GM12878 (cell line): ENCODE data around the gene SCAF8. TPM values are rescaled to one million over a fixed set of nuclear protein-coding genes. Genes with fewer than 3 reads are reported as not detected.

Experiments
- ATAC-seq: fragments of 200-7000 bp; cut with Tn5 transposase; 3 replicates; pipeline ENCODE4 v1.9.1; 2020; ENCODE audit warnings: mild to moderate bottlenecking, moderate library complexity
- BruUV-seq: library from RNA; stranded (reverse); fragments of 400-500 nt; replicated peaks from 2 replicates; lab custom pipeline; 2021; lab: Mats Ljungman, UMichigan
- CTCF ChIA-PET: fragments of 300-600 bp; sonication (Branson Sonifier 250); formaldehyde crosslinking; extraction: SDS; loops from one replicate; lab custom pipeline; 2021; ENCODE audit warnings: inconsistent platforms; lab: Yijun Ruan, JAX
- POLR2A ChIA-PET: fragments of 350-600 bp; formaldehyde crosslinking; extraction: SDS; loops from one replicate; lab custom pipeline; 2021; ENCODE audit warnings: inconsistent platforms; lab: Charles Lee
- RAD21 ChIA-PET: fragments of 300-600 bp; sonication (Branson Sonifier 250); formaldehyde crosslinking; loops from one replicate; lab custom pipeline; 2023; ENCODE audit warnings: antibody characterized with exemption; ENCODE audit not compliant: unreplicated experiment; lab: Charles Lee
- SMC1A ChIA-PET: fragments of 300-600 bp; sonication (Branson Sonifier 250); formaldehyde crosslinking; loops from one replicate; lab custom pipeline; 2023; ENCODE audit not compliant: unreplicated experiment, uncharacterized antibody; lab: Charles Lee
- DNase-seq: peaks from one replicate; pipeline ENCODE4 v3.0.0-alpha.2; 2011; ENCODE audit warnings: low read depth, low spot score
- FAIRE-seq: peaks from 3 replicates; lab custom pipeline; 2011; peaks lifted over from hg19 to GRCh38; lab: Jason Lieb, UNC
- H2AFZ ChIP-seq: 2 replicates; pipeline ENCODE4 v1.6.0; 2011; ENCODE audit warnings: low read depth, low read length, control low read depth; ENCODE audit not compliant: control insufficient read depth
- H3K27ac ChIP-seq: 2 replicates; pipeline ENCODE4 v1.5.1; 2011; ENCODE audit warnings: control low read depth; ENCODE audit not compliant: control insufficient read depth, insufficient read depth
- H3K27me3 ChIP-seq, 2 experiments: replicated peaks in 1 of 2; 2 replicates each; pipeline versions ENCODE4 v1.6.0 to v1.6.1; 2011; ENCODE audit warnings: low read length in 1 of 2; ENCODE audit not compliant: control insufficient read depth in 2 of 2, insufficient read depth in 2 of 2
- H3K36me3 ChIP-seq, 2 experiments: 2 replicates each; pipeline ENCODE4 v1.5.1; 2011; ENCODE audit warnings: low read length in 1 of 2; ENCODE audit not compliant: control insufficient read depth in 2 of 2, insufficient read depth in 2 of 2
- H3K4me1 ChIP-seq: 2 replicates; pipeline ENCODE4 v1.6.1; 2011; ENCODE audit warnings: mild to moderate bottlenecking, low read length, moderate library complexity, mixed read lengths; ENCODE audit not compliant: control insufficient read depth, insufficient read depth
- H3K4me2 ChIP-seq: 2 replicates; pipeline ENCODE4 v1.6.0; 2011; ENCODE audit warnings: control low read depth; ENCODE audit not compliant: control insufficient read depth, insufficient read depth
- H3K4me3 ChIP-seq: fragments of 200-600 bp; sonication (generic); 2 replicates; pipeline ENCODE4 v1.5.1; 2016
- H3K79me2 ChIP-seq: 2 replicates; pipeline ENCODE4 v1.6.0; 2011; ENCODE audit warnings: low read length; ENCODE audit not compliant: control insufficient read depth, insufficient read depth
- H3K9ac ChIP-seq: 2 replicates; pipeline ENCODE4 v1.8.0; 2011; ENCODE audit warnings: low read length, control low read depth, mixed read lengths; ENCODE audit not compliant: control insufficient read depth, insufficient read depth
- H3K9me3 ChIP-seq: replicated peaks from 3 replicates; pipeline ENCODE4 v1.5.1; 2011; ENCODE audit warnings: mild to moderate bottlenecking, low read length; ENCODE audit not compliant: control insufficient read depth, insufficient read depth
- H4K20me1 ChIP-seq: 2 replicates; pipeline ENCODE4 v1.6.0; 2011; ENCODE audit not compliant: control insufficient read depth, insufficient read depth
- BHLHE40 ChIP-seq, 2 experiments: fragments of 450-650 bp in 1 of 2; IDR thresholded peaks; 2 replicates each; pipeline ENCODE4 v1.6.1; 2011 to 2017; ENCODE audit warnings: low read depth in 2 of 2, borderline replicate concordance in 1 of 2, improper control_type of control experiment in 1 of 2, low read length in 1 of 2, mild to moderate bottlenecking in 1 of 2
- DPF2 ChIP-seq: fragments of 450-650 bp; IDR thresholded peaks from 2 replicates; pipeline ENCODE4 v1.6.1; 2017; ENCODE audit warnings: mild to moderate bottlenecking
- GATAD2B ChIP-seq: fragments of 450-650 bp; conservative IDR thresholded peaks from 2 replicates; pipeline ENCODE4 v1.6.1; 2017; ENCODE audit warnings: low read depth, mild to moderate bottlenecking, moderate library complexity
- HCFC1 ChIP-seq: fragments of 150-350 bp; IDR thresholded peaks from 2 replicates; pipeline ENCODE4 v1.6.1; 2014; ENCODE audit warnings: low read length
- HDAC2 ChIP-seq: fragments of 200-600 bp; sonication (generic); IDR thresholded peaks from 2 replicates; pipeline ENCODE4 v1.6.1; 2017
- HDGF ChIP-seq: fragments of 450-650 bp; IDR thresholded peaks from 2 replicates; pipeline ENCODE4 v1.6.1; 2016; ENCODE audit warnings: antibody characterized with exemption
- JUNB ChIP-seq: IDR thresholded peaks from 2 replicates; pipeline ENCODE4 v1.6.1; 2016; ENCODE audit warnings: antibody characterized with exemption, mild to moderate bottlenecking
- KDM1A ChIP-seq: fragments of 200-600 bp; sonication (generic); IDR thresholded peaks from 2 replicates; pipeline ENCODE4 v1.6.1; 2016; ENCODE audit warnings: borderline replicate concordance
- KLF5 ChIP-seq: fragments of 450-650 bp; IDR thresholded peaks from 2 replicates; pipeline ENCODE4 v1.6.1; 2014; ENCODE audit warnings: mild to moderate bottlenecking; ENCODE audit not compliant: partially characterized antibody
- MLLT1 ChIP-seq: fragments of 450-650 bp; IDR thresholded peaks from 2 replicates; pipeline ENCODE4 v1.6.1; 2016; ENCODE audit warnings: mild to moderate bottlenecking
- NR2C2 ChIP-seq: IDR thresholded peaks from 2 replicates; pipeline ENCODE4 v1.6.1; 2011; ENCODE audit warnings: borderline replicate concordance, low read depth; ENCODE audit not compliant: control insufficient read depth, insufficient read length
- NRF1 ChIP-seq: conservative IDR thresholded peaks from 2 replicates; pipeline ENCODE4 v1.6.1; 2011; ENCODE audit warnings: mild to moderate bottlenecking, low read depth, low read length, improper control_type of control experiment
- PKNOX1 ChIP-seq: fragments of 450-650 bp; IDR thresholded peaks from 2 replicates; pipeline ENCODE4 v1.6.1; 2016; ENCODE audit warnings: mild to moderate bottlenecking
- SREBF2 ChIP-seq: IDR thresholded peaks from 2 replicates; pipeline ENCODE4 v1.6.1; 2012; ENCODE audit warnings: mild to moderate bottlenecking, low read length
- ZZZ3 ChIP-seq: IDR thresholded peaks from 2 replicates; pipeline ENCODE4 v1.6.1; 2011; ENCODE audit warnings: low read depth; ENCODE audit not compliant: control insufficient read depth, insufficient read length
- WGBS: methylation state at CpG from one replicate; pipeline ENCODE4 v1.1.6; 2016; ENCODE audit warnings: low lambda C conversion rate; ENCODE audit not compliant: insufficient replicate concordance, insufficient coverage; ENCODE audit errors: missing lambda C conversion rate; 5-methylcytosine and 5-hydroxymethylcytosine counted together
- in situ Hi-C: fragments of 300-500 bp; cut with MboI; formaldehyde crosslinking; loops from 9 replicates; pipeline ENCODE4 v1.14.3; 2018; ENCODE audit warnings: mixed read lengths
- intact Hi-C: fragments of 100-400 bp; cut with micrococcal nuclease; formaldehyde crosslinking; loops from one replicate; pipeline ENCODE4 v1.14.2; 2022; ENCODE audit not compliant: unreplicated experiment
- polyA plus RNA-seq, 11 experiments: library from polyadenylated mRNA; depleted of rRNA in 4 of 11; unstranded in 6 of 11; stranded (reverse) in 5 of 11; fragments of >200 nt; fragmentation: Nextera tagmentation in 4 of 11; fragmentation: Illumina TruSeq in 1 of 11; extraction: Ambion mirVana in 4 of 11; extraction: Trizol in 1 of 11; gene quantifications; 1 replicate in 1 of 11; 2 replicates in 10 of 11; pipeline versions ENCODE4 v1.2.1 to v1.2.3, GENCODE V29; 2011 to 2016; ENCODE audit warnings: inconsistent platforms in 2 of 11, missing spikeins in 2 of 11, low read depth in 1 of 11
- total RNA-seq, 4 experiments: library from RNA; depleted of rRNA in 3 of 4; stranded (reverse); fragments of >200 nt in 3 of 4; fragmentation: Illumina TruSeq in 1 of 4; extraction: Trizol in 1 of 4; gene quantifications; 2 replicates each; pipeline versions ENCODE4 v1.2.1 to v1.2.3, GENCODE V29; 2013 to 2021

Gene SCAF8
- total and polyA plus RNA-seq, 10 of the 15 experiments (the other 5 are each of a cell fraction or from before 2014, with no cell fraction given), result 8.1 to 28.8 (median 15.9) TPM

DNA sequence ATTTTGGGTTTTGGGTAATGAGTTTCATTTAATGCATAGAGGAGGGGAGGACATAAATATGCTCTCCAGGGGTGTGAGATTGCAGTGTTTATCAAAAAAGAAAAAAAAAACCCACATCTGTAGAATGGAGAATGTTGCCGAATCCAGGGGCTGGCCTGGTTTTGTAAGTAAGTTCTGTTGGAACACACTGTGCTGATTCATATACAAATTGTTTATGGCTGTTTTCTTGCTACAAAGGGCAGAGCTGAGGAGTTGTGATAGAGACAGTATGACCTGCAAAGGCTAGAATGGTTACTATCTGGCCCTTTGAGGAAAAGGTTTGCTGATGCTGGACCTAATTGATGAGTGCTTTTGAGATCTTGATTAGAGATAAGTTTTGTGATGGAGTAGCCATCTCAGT lies 30.4 kb downstream of the SCAF8 start:
- Histone ChIP-seq H3K9me3 (peaks cover 7% of the 10 kb centered on the region; the same call in 2 of the 3 replicates), H3K4me3 (no peak overlapping the region), H3K27ac (no peak overlapping the region), H3K27me3 (no peaks in the 10 kb centered on the region), H3K9ac (no peak overlapping the region), H3K79me2 (peaks cover 79% of the 10 kb centered on the region), H3K4me1 (no peaks in the 10 kb centered on the region), H3K4me2 (no peak overlapping the region), H2AFZ (no peak overlapping the region), H4K20me1 (no peaks in the 10 kb centered on the region)
- in situ Hi-C loops, result no loop called here
- intact Hi-C loops, result no loop called here
- WGBS, result 89% methylated on average over 1 of the region's 1 CpG
- DNase-seq, result no peak
- RAD21 ChIA-PET, result no interaction called here
- SMC1A ChIA-PET, result no interaction called here
- POLR2A ChIA-PET, result no interaction called here
- CTCF ChIA-PET, result no interaction called here
- no peak for TF ChIP-seq MLLT1
- TF ChIP-seq, all 136 proteins: peak for 0
- ATAC-seq (no peak), FAIRE-seq (no peak)
- no TSS peak for BruUV-seq
- H3K36me3 ChIP-seq, result peaks cover 0 to 7% of the 10 kb centered on the region in 2 experiments; a peak in 2 of 4 replicates

DNA sequence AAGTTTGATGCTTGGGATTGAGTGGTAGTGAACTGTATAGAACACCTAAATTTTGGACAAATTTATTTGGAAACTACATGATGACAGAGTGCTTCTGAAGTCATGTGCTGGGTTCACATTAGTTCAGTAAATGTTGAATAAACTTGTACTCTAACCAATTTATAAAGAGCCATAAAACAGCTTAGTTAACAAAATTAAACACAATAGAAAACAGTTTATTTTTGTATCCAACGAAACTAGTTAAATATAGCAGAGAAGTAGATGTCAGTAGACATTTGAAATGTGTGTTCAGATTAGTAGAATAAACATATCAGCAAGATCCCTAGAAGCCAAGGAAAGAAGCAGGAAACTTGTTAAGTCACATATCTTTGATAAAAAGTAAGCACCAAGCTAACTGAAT lies 32.1 kb downstream of the SCAF8 start:
- intact Hi-C loops, result no loop called here
- Histone ChIP-seq H4K20me1 (no peaks in the 10 kb centered on the region), H3K36me3 (peaks cover 0 to 7% of the 10 kb centered on the region in 2 experiments; a peak in 2 of 4 replicates)
- TF ChIP-seq DPF2 (no peak), KLF5 (no peak), NRF1 (no peak), PKNOX1 (no peak), KDM1A (no peak), BHLHE40 (IDR thresholded peaks at IDR 0.05; ENCODE audit: borderline replicate concordance in 1 of 2, low read depth in 2 of 2, low read length in 1 of 2) (no peak), HDAC2 (no peak), HDGF (no peak), GATAD2B (no peak), JUNB (no peak), NR2C2 (no peak), SREBF2 (no peak), ZZZ3 (no peak), HCFC1 (no peak)

More for the DNA sequence above, 32.1 kb downstream of the SCAF8 start:
- Histone ChIP-seq H3K9ac (no peak overlapping the region), H2AFZ (no peak overlapping the region), H3K4me2 (no peak overlapping the region), H3K27me3 (no peaks in the 10 kb centered on the region), H3K79me2 (peaks cover 83% of the 10 kb centered on the region), H3K9me3 (peaks cover 7% of the 10 kb centered on the region; the same call in 2 of the 3 replicates), H3K4me1 (no peaks in the 10 kb centered on the region), H3K4me3 (no peak overlapping the region), H3K27ac (no peak overlapping the region)
- ChIA-PET RAD21 (no interaction called here), CTCF (interaction anchor here (0.9 to 1.2 kb wide), 3 partner anchors 9 to 164 kb away, joined by 3 to 4 read pairs (median 4); no protein-coding TSS in a partner anchor), SMC1A (interaction anchor here (0.8 to 1.5 kb wide), 4 partner anchors 9 to 41 kb away, joined by 3 to 4 read pairs (median 3); no protein-coding TSS in a partner anchor), POLR2A (interaction anchor here (0.6 kb wide), 1 partner anchor 79 kb away, joined by 4 read pairs; no protein-coding TSS in a partner anchor)
- DNase-seq (no peak), ATAC-seq (no peak), FAIRE-seq (no peak)
- no TSS peak for BruUV-seq
- in situ Hi-C loops, result no loop called here
- WGBS, result 0% methylated on average over 1 of the region's 1 CpG
